B cell (primary cell): ENCODE data around the gene GRIK5. TPM values are rescaled to one million over a fixed set of nuclear protein-coding genes. Genes with fewer than 3 reads are reported as not detected.
A peak's percentile ranks its signal among the peaks of the same experiment; 100 is the strongest.

Experiments
- ATAC-seq: fragments of 200-7000 bp; cut with Tn5 transposase; one replicate; pipeline ENCODE4 v1.10.0; 2021; ENCODE audit warnings: low read depth, mild to moderate bottlenecking, moderate number of reproducible peaks, moderate library complexity
- CTCF ChIA-PET: fragments of 350-600 bp; sonication (Branson Sonifier 250); formaldehyde crosslinking; loops from one replicate; lab custom pipeline; 2021; ENCODE audit warnings: antibody characterized with exemption, inconsistent platforms; lab: Charles Lee
- POLR2A ChIA-PET: fragments of 350-600 bp; sonication (Branson Sonifier 250); formaldehyde crosslinking; loops from one replicate; lab custom pipeline; 2021; ENCODE audit warnings: antibody characterized with exemption; lab: Charles Lee
- DNase-seq: peaks from one replicate; pipeline ENCODE4 v3.0.0; 2013
- H2AFZ ChIP-seq: 2 replicates; pipeline ENCODE4 v1.6.1; 2012; ENCODE audit warnings: mild to moderate bottlenecking, low read depth, low read length; ENCODE audit not compliant: insufficient read depth, poor library complexity, severe bottlenecking
- H3K27ac ChIP-seq, 2 donors: 1 replicate in 1 of 2; 2 replicates in 1 of 2; pipeline ENCODE4 v1.5.1; 2012 to 2013; ENCODE audit warnings: low read length in 2 of 2, mild to moderate bottlenecking in 2 of 2, moderate library complexity in 1 of 2
- H3K27me3 ChIP-seq, 4 experiments: fragments of 200-600 bp in 1 of 4; sonication (generic) in 1 of 4; replicated peaks in 1 of 4; 1 replicate in 2 of 4; 2 replicates in 2 of 4; pipeline versions ENCODE4 v1.6.1 to v1.7.0; 2013 to 2016; ENCODE audit warnings: low read length in 3 of 4, mild to moderate bottlenecking in 2 of 4, mixed read lengths in 1 of 4, moderate library complexity in 1 of 4; ENCODE audit not compliant: insufficient read depth in 4 of 4, control insufficient read depth in 3 of 4; ENCODE audit errors: control extremely low read depth in 1 of 4
- H3K36me3 ChIP-seq, 2 experiments: replicated peaks in 1 of 2; 1 replicate in 1 of 2; 2 replicates in 1 of 2; pipeline versions ENCODE4 v1.6.1 to v1.7.1; 2013; ENCODE audit warnings: low read length in 1 of 2; ENCODE audit not compliant: insufficient read depth in 2 of 2, control insufficient read depth in 1 of 2; ENCODE audit errors: control extremely low read depth in 1 of 2, extremely low read depth in 1 of 2
- H3K4me1 ChIP-seq, 2 donors: fragments of 200-600 bp in 1 of 2; sonication (generic) in 1 of 2; 1 replicate in 1 of 2; 2 replicates in 1 of 2; pipeline versions ENCODE4 v1.5.1 to v1.6.1; 2013 to 2017; ENCODE audit warnings: low read length in 2 of 2; ENCODE audit not compliant: control insufficient read depth in 2 of 2, insufficient read depth in 2 of 2
- H3K4me2 ChIP-seq: replicated peaks from 2 replicates; pipeline ENCODE3; 2012; ENCODE audit warnings: mild to moderate bottlenecking, low read depth, low read length; ENCODE audit not compliant: poor library complexity, severe bottlenecking
- H3K4me3 ChIP-seq, 5 experiments: fragments of 200-600 bp in 1 of 5; sonication (generic) in 1 of 5; 1 replicate in 3 of 5; 2 replicates in 2 of 5; pipeline versions ENCODE4 v1.5.1 to v1.7.0; 2011 to 2016; ENCODE audit warnings: low read length in 4 of 5, mild to moderate bottlenecking in 4 of 5, low read depth in 2 of 5, control low read depth in 1 of 5, moderate library complexity in 1 of 5; ENCODE audit not compliant: insufficient read depth in 1 of 5; ENCODE audit errors: control extremely low read depth in 1 of 5, extremely low read depth in 1 of 5
- H3K79me2 ChIP-seq: fragments of 200-600 bp; sonication (generic); one replicate; pipeline ENCODE4 v1.6.0; 2016; ENCODE audit warnings: low read length; ENCODE audit not compliant: control insufficient read depth, insufficient read depth
- H3K9ac ChIP-seq: fragments of 200-600 bp; sonication (generic); 2 replicates; pipeline ENCODE4 v1.6.1; 2017; ENCODE audit warnings: mild to moderate bottlenecking, low read length, moderate library complexity
- H3K9me3 ChIP-seq, 3 donors: one replicate each; pipeline versions ENCODE4 v1.6.1 to v1.7.1; 2013; ENCODE audit warnings: low read length in 2 of 3; ENCODE audit not compliant: control insufficient read depth in 2 of 3, insufficient read depth in 1 of 3; ENCODE audit errors: control extremely low read depth in 1 of 3
- H4K20me1 ChIP-seq: 2 replicates; pipeline ENCODE4 v1.6.0; 2012; ENCODE audit warnings: mild to moderate bottlenecking, low read length; ENCODE audit not compliant: insufficient read depth, control insufficient read depth, poor library complexity, severe bottlenecking
- H3K27ac Mint-ChIP-seq: one replicate; pipeline ENCODE4 v1.8.0; 2021; ENCODE audit warnings: mixed read lengths
- H3K27me3 Mint-ChIP-seq: one replicate; pipeline ENCODE4 v1.8.0; 2021; ENCODE audit warnings: mixed read lengths
- H3K4me1 Mint-ChIP-seq: one replicate; pipeline ENCODE4 v1.8.0; 2021; ENCODE audit warnings: mixed read lengths
- H3K4me3 Mint-ChIP-seq: one replicate; pipeline ENCODE4 v1.8.0; 2021; ENCODE audit warnings: mixed read lengths
- H3K9me3 Mint-ChIP-seq: one replicate; pipeline ENCODE4 v1.8.0; 2022; ENCODE audit warnings: mixed read lengths; ENCODE audit not compliant: insufficient read depth
- CTCF ChIP-seq: fragments of 200-600 bp; IDR thresholded peaks from one replicate; pipeline ENCODE4 v1.8.0; 2022; ENCODE audit warnings: antibody characterized with exemption, mild to moderate bottlenecking
- EZH2 ChIP-seq: IDR thresholded peaks from 2 replicates; pipeline ENCODE4 v1.6.1; 2012; ENCODE audit warnings: borderline replicate concordance, low read depth, mild to moderate bottlenecking, moderate library complexity, low read length; ENCODE audit not compliant: insufficient read depth, poor library complexity, severe bottlenecking
- WGBS: methylation state at CpG from one replicate; pipeline ENCODE4 v1.1.5; 2013; ENCODE audit warnings: missing lambda C conversion rate; ENCODE audit not compliant: insufficient coverage; 5-methylcytosine and 5-hydroxymethylcytosine counted together
- intact Hi-C: fragments of 100-400 bp; cut with micrococcal nuclease; formaldehyde crosslinking; loops from one replicate; pipeline ENCODE4 v1.10.0; 2022
- polyA plus RNA-seq: library from polyadenylated mRNA; depleted of rRNA; stranded (reverse); fragments of >200 nt; gene quantifications from 2 replicates; pipeline ENCODE4 v1.2.3, GENCODE V29; 2012
- total RNA-seq, 2 donors: library from RNA; stranded (reverse); fragments of 120-200 nt in 1 of 2; gene quantifications; 1 replicate in 1 of 2; 2 replicates in 1 of 2; pipeline versions ENCODE4 v1.2.3 to v1.2.4, GENCODE V29; 2013 to 2022

The GRIK5 gene
- total and polyA plus RNA-seq, 2 donors (not counting 1 experiment from before 2014, with no cell fraction given) = 0.09 to 0.27 TPM

- H2AFZ ChIP-seq = peak overlapping the region; percentile 93
- intact Hi-C loops = loop anchor here (2.0 to 10.0 kb wide), 5 partner anchors 13 to 163 kb away; partner anchors contain the start of gene CEACAM3
- WGBS = 27% methylated on average over 8 of the region's 10 CpGs
- peak; percentile 37 for ATAC-seq
- peak; percentile 75 for DNase-seq
- no peaks in the 10 kb centered on the region for H3K27me3 ChIP-seq
- H3K36me3 ChIP-seq = peaks cover 0 to 3% of the 10 kb centered on the region in 2 experiments
- Mint-ChIP-seq H3K27ac (peak overlapping the region; percentile 89), H3K4me1 (peaks cover 18% of the 10 kb centered on the region), H3K27me3 (no peaks in the 10 kb centered on the region), H3K4me3 (peak overlapping the region; percentile 99), H3K9me3 (no peaks in the 10 kb centered on the region)
- H3K4me2 ChIP-seq = peak overlapping the region; percentile 96
- H3K9me3 ChIP-seq = no peaks in the 10 kb centered on the region
- H3K27ac ChIP-seq = peak overlapping the region; percentile 8 to 31
- H3K9ac ChIP-seq = peak overlapping the region; percentile 83
- H4K20me1 ChIP-seq = no peaks in the 10 kb centered on the region
- H3K4me1 ChIP-seq = peaks cover 10 to 22% of the 10 kb centered on the region in 2 donors
- CTCF ChIA-PET = interaction anchor here (0.6 to 4.8 kb wide), 18 partner anchors 12 to 1538 kb away, joined by 3 to 49 read pairs (median 4); partner anchors contain the start of genes CD79A, CEACAM3, ERFL and RPS19
- TF ChIP-seq EZH2 (no peak), CTCF (peak; percentile 71)
- POLR2A ChIA-PET = interaction anchor here (1.1 to 2.9 kb wide), 4 partner anchors 11 to 98 kb away, joined by 3 to 16 read pairs (median 8); partner anchors contain the start of genes ARHGEF1 and RPS19
- H3K4me3 ChIP-seq = peak overlapping the region in 4 of 5 experiments; percentile 81 to 94 (median 86)
- H3K79me2 ChIP-seq = no peaks in the 10 kb centered on the region
These were observed 112.1 kb downstream of the GRIK5 start for GRCh38 chr19:41957838-41958366.
